Activated T-helper 1 cell treated with anti-CD3 and anti-CD28 coated beads, Interleukin-12 subunit alpha, Interleukin-12 subunit beta, Interleukin-2, Interleukin-4 antibody, amounts not matched to agents 30 ng/mL and 10 ng/mL and 1 ng/mL, durations not matched to agents 14 hours and 24 hours and 36 hours (primary cell): ENCODE results near the gene STYX. TPM values are rescaled to one million over a fixed set of nuclear protein-coding genes. Genes with fewer than 3 reads are reported as not detected.

Experiments used
- DNase-seq: peaks from one replicate; pipeline ENCODE4 v3.0.0; 2021; ENCODE audit warnings: low spot score
- H3K27ac Mint-ChIP-seq: one replicate; pipeline ENCODE4 v1.8.0; 2021; ENCODE audit warnings: mild to moderate bottlenecking, mixed read lengths
- H3K27me3 Mint-ChIP-seq: one replicate; pipeline ENCODE4 v1.8.0; 2022; ENCODE audit warnings: mild to moderate bottlenecking, moderate library complexity, mixed read lengths; ENCODE audit not compliant: insufficient read depth
- H3K36me3 Mint-ChIP-seq: one replicate; pipeline ENCODE4 v1.8.0; 2021; ENCODE audit warnings: low read depth, mixed read lengths
- H3K4me1 Mint-ChIP-seq: one replicate; pipeline ENCODE4 v1.8.0; 2021; ENCODE audit warnings: low read depth, mixed read lengths
- H3K4me3 Mint-ChIP-seq: one replicate; pipeline ENCODE4 v1.8.0; 2021; ENCODE audit warnings: mild to moderate bottlenecking, moderate library complexity, mixed read lengths
- H3K9me3 Mint-ChIP-seq: one replicate; pipeline ENCODE4 v1.8.0; 2021; ENCODE audit warnings: mixed read lengths
- intact Hi-C: fragments of 100-400 bp; cut with micrococcal nuclease; formaldehyde crosslinking; loops from one replicate; pipeline ENCODE4 v1.15.1; 2024
- total RNA-seq: library from RNA; stranded (reverse); gene quantifications from 2 replicates; pipeline ENCODE4 v1.2.3, GENCODE V29; 2022

The STYX gene
- 18.7 and 21.3 TPM in 2 replicates for total RNA-seq

DNA sequence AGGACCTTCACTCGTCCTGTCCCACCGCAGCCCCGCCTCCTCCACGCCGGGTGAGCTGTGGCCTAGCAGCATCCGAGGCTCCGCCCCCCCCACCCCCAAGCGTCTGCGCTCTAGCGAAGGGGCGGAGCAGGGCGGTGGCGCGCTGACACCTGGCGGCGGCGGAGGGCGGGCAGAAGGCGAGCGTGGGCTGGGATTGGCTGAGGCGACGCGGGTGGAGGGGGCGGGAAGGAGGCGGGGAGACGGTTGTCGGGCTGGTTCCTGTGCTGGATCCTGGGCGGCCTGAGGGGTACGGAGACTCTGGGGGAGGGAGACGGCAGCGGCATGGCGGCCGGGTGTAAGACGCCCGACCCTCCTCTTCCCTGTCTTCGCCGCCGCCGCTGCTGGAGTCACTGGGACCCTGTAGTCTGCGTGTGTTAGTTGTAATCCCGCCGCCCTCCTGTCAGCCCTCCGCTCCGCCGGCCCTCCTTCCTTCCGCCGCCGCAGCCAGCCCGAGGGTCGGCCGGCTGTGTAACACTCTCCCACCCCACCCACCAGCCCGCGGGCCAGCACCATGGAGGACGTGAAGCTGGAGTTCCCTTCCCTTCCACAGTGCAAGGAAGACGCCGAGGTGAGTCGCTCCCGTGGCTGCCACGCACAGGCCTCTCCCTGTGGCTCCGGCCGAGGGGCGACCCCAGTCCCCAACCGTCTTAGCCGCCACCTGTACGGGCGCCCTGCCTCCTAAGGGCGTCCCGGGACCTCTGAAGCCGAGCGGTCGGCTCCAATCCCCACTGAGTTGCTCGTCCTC lies at the start of gene STYX:
STYX (plus strand) TSS at position 242 of the 784 bp plus-strand sequence; CDS start at position 551, 309 bp downstream.
- Mint-ChIP-seq H3K36me3 (peaks cover 37% of the 10 kb centered on the region), H3K27ac (peak within 1 kb of the TSS; percentile 76), H3K4me1 (peaks cover 37% of the 10 kb centered on the region), H3K4me3 (peak within 1 kb of the TSS; percentile 91), H3K9me3 (no peaks in the 10 kb centered on the region), H3K27me3 (no peaks in the 10 kb centered on the region)
- intact Hi-C loops, result loop anchor here (1.0 to 10.0 kb wide), 9 partner anchors 12 to 1707 kb away; partner anchors contain the start of genes FRMD6, GNPNAT1, GPR137C and PSMC6
- peak; percentile 96 for DNase-seq

DNA sequence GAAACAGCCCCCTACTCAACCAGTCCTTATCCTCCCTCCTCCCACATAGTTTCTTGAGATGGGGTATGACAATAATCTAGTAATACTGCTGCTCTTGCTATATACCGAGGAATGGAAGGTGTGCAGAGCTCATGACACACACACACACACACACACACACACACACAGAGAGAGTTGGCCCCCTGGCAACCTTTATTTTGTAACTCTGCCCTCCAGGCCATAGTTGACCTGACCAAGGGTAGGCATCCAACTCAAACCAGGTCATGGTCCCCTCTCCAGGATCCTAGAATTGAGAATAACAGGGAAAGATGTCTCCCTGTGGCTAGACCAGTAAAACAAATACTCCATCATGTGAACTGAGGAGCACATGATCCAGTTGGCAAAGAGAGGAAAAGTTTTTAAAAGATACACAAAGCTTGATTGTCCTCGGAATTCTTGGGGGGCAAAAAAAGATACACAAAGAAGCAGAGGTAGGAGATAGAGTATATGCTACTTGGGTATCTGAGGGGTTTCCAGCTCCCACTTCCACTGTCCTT lies 45.9 kb upstream of the STYX start:
- H3K27ac Mint-ChIP-seq, result peak overlapping the region; percentile 52
- DNase-seq, result no peak
- peaks cover 11% of the 10 kb centered on the region for H3K36me3 Mint-ChIP-seq
- no peaks in the 10 kb centered on the region for H3K27me3 Mint-ChIP-seq
- no peak overlapping the region for H3K4me3 Mint-ChIP-seq
- H3K9me3 Mint-ChIP-seq, result no peaks in the 10 kb centered on the region
- intact Hi-C loops, result no loop called here
- H3K4me1 Mint-ChIP-seq, result peaks cover 58% of the 10 kb centered on the region

- Mint-ChIP-seq H3K36me3 (peaks cover 11% of the 10 kb centered on the region), H3K27ac (peak overlapping the region; percentile 7), H3K4me1 (peaks cover 67% of the 10 kb centered on the region), H3K9me3 (no peaks in the 10 kb centered on the region), H3K4me3 (no peak overlapping the region), H3K27me3 (no peaks in the 10 kb centered on the region)
- intact Hi-C loops, result no loop called here
- no peak for DNase-seq
Observed at GRCh38 chr14:52686176-52686575, 43.8 kb upstream of the STYX start.

DNA sequence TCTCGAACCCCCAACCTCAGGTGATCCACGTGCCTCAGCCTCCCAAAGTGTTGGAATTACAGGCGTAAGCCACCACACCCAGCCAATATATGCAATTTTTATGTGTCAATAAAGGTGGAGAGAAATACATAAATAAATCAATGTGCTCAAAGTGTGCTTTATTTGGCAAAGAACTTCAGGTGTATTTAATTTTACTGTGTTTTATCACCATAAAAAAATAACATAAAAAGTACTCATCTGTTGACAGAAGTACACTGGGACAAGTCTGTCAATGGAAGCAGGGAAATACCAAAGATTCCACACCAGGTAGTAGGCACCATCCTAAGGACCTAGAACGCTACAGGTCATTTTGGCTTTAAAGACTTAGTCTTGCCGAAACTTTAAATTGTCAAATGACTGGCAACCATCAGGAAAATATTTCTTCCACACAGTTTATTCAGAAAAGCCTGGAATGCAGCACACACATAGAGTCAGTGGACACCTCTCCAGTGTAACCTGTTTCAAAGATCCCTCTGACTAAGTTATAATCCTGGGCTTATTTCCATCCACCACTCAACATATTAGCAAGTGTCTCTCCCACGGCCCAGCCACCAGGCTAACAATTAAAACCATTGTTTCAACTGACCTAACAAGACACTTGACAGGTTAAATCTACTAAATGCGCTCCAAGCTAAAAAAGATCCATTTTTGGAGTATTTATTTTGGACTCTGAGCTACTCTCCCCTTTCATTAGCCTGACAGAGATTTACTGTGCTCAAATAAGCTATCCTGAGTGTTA lies 38.8 kb upstream of the STYX start:
- H3K36me3 Mint-ChIP-seq, result peaks cover 21% of the 10 kb centered on the region
- H3K27ac Mint-ChIP-seq, result no peak overlapping the region
- H3K9me3 Mint-ChIP-seq, result no peaks in the 10 kb centered on the region
- peaks cover 84% of the 10 kb centered on the region for H3K4me1 Mint-ChIP-seq
- peaks cover 1% of the 10 kb centered on the region for H3K27me3 Mint-ChIP-seq
- DNase-seq, result no peak
- H3K4me3 Mint-ChIP-seq, result peak overlapping the region; percentile 28
- intact Hi-C loops, result loop anchor here (10.0 kb wide), 1 partner anchor 376 kb away; the partner anchor contains the start of gene PTGER2

DNA sequence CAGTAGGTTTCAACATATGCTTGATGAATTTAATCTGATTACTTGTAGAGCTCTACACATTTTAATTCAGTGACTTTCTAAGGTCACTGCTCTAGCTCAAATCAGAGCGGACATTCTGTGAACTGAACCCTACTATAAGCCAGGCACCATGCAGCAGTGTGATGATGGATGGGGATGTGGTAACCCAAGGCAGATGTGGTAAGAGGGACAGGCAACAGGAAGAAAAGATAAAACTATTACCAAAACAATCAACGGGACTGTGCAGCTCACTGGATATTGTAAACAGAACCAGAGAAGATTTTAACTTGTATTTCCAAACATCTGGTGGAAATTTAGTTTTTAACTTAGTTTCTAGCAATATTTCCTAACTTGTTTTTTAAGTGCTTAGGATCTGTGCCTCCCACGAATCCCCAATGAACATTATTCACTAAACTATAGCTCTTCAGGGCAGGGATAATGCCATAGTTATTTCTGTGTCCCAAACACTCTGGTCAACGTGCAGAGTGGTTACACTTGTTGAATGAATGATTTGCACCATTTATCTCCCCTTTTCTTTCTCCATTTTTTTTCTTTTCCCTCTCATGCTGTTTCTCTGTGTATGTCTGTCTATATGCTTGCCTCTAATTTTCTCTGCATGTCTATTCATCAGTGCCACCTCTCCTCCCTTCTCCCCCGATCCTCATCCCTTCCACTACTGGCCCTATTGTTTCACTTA lies 37.6 kb upstream of the STYX start:
- Mint-ChIP-seq H3K27me3 (peaks cover 1% of the 10 kb centered on the region), H3K27ac (peak overlapping the region; percentile 1), H3K9me3 (no peaks in the 10 kb centered on the region), H3K4me1 (peaks cover 72% of the 10 kb centered on the region), H3K4me3 (peak overlapping the region; percentile 59), H3K36me3 (peaks cover 21% of the 10 kb centered on the region)
- intact Hi-C loops, result loop anchor here (2.0 to 10.0 kb wide), 2 partner anchors 14 to 378 kb away; partner anchors contain the start of genes PSMC6 and PTGER2
- peak; percentile 11 for DNase-seq

GRCh38 chr14:52693036-52693435 lies 36.9 kb upstream of the STYX start:
- Mint-ChIP-seq H3K4me3 (peak overlapping the region; percentile 100), H3K9me3 (no peaks in the 10 kb centered on the region), H3K27me3 (peaks cover 1% of the 10 kb centered on the region), H3K27ac (peak overlapping the region; percentile 73), H3K36me3 (peaks cover 19% of the 10 kb centered on the region), H3K4me1 (peaks cover 65% of the 10 kb centered on the region)
- intact Hi-C loops, result loop anchor here (2.0 to 10.0 kb wide), 2 partner anchors 14 to 378 kb away; partner anchors contain the start of genes PSMC6 and PTGER2
- no peak for DNase-seq

DNA sequence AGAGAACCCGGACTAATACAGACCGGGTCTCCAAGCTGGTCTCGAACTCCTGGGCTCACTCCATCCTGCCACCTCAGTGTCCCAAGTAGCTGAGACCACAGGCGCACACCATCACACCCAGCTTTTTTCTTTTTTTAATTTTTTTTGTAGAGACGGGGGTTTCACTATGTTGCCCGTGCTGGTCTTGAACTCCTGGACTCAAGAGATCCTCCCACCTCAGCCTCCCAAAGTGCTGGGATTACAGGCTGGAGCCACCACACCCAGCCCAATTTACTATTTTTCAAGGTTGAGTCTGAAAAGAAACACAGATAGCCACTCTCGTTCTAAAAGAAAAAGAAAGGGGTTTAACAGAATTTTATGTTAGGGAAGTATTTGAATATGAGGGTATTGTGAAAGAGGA lies 36.4 kb upstream of the STYX start:
- Mint-ChIP-seq H3K9me3 (no peaks in the 10 kb centered on the region), H3K27ac (peak overlapping the region; percentile 73), H3K36me3 (peaks cover 19% of the 10 kb centered on the region), H3K4me3 (peak overlapping the region; percentile 100), H3K4me1 (peaks cover 60% of the 10 kb centered on the region), H3K27me3 (peaks cover 1% of the 10 kb centered on the region)
- intact Hi-C loops, result loop anchor here (2.0 to 10.0 kb wide), 2 partner anchors 13 to 379 kb away; partner anchors contain the start of genes PSMC6 and PTGER2
- DNase-seq, result no peak

DNA sequence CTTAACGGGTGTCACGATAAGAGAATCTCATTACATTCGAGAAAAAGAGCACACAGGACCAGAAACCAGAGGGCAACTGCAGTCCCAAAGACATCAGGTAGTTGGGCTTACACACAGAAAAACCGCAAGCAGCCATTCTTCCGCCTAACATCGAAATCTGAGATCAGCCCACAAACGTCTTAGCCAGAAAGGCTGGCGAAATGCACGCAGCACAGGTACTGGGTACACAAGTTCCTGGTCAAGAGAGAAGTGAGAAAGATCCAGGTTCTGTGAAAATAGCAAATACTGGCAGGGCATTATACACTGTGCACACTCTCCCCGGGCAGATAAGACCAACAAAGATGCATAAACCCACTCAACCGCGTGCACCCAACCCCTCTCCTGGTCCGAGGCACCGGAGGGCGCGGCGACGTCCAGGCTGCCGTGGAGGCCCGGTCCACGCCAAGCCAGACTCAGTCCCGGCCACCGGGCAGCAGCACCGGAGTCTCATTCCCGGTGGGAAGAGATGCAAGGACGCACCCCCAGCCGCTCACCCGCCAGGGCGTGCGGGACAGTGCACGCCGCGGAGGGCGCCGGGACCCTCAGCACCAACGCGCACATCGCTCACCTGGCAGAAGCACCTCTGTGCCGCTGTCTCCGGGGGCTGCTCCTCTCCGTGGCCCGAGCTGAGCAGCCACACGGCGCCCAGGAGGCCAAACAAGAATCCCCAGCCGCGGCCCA lies 35.0 kb upstream of the STYX start:
- peak; percentile 67 for DNase-seq
- Mint-ChIP-seq H3K36me3 (peaks cover 17% of the 10 kb centered on the region), H3K9me3 (no peaks in the 10 kb centered on the region), H3K27me3 (peaks cover 1% of the 10 kb centered on the region), H3K4me3 (peak overlapping the region; percentile 100), H3K4me1 (peaks cover 46% of the 10 kb centered on the region), H3K27ac (peak overlapping the region; percentile 99)
- intact Hi-C loops, result loop anchor here (1.0 to 10.0 kb wide), 4 partner anchors 14 to 380 kb away; partner anchors contain the start of genes GPR137C, PTGER2, STYX and TXNDC16

- peaks cover 1% of the 10 kb centered on the region for H3K27me3 Mint-ChIP-seq
- peaks cover 13% of the 10 kb centered on the region for H3K36me3 Mint-ChIP-seq
- H3K4me1 Mint-ChIP-seq, result peaks cover 42% of the 10 kb centered on the region
- H3K27ac Mint-ChIP-seq, result peak within 1 kb of the TSS; percentile 99
- peak; percentile 67 for DNase-seq
- peak within 1 kb of the TSS; percentile 100 for H3K4me3 Mint-ChIP-seq
- intact Hi-C loops, result loop anchor here (1.0 to 10.0 kb wide), 4 partner anchors 12 to 381 kb away; partner anchors contain the start of genes GPR137C, PSMC6, PTGER2 and TXNDC16
- no peaks in the 10 kb centered on the region for H3K9me3 Mint-ChIP-seq
Observed at GRCh38 chr14:52695481-52696091, 34.4 kb upstream of the STYX start, which contains the start of gene ERO1A. TSS of gene ERO1A (minus strand) at chr14:52695558. CDS start at chr14:52695481, 77 bp downstream.

DNA sequence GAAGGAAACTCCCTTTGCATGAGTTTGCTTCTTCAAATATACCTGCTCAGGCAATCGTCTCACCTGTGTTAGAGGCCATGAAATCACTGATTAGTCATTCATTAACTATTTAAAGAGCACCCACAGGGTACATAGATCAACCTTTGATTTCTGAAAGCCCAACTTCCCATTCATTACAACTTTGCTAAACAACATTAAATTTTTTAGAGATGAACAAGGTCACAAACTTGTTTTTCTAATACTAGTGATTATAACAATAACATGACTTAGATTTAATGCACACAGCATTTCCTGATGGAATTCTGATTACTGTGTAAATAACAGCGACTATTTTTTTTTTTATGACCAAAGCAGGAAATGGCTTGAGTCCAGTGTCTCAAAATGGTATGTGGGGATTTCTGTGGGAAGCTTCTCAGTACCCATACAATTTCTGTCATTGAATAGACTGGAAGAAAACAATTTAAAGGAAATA lies 29.2 kb upstream of the STYX start:
- Mint-ChIP-seq H3K4me1 (peaks cover 9% of the 10 kb centered on the region), H3K27ac (no peak overlapping the region), H3K4me3 (no peak overlapping the region), H3K9me3 (no peaks in the 10 kb centered on the region), H3K36me3 (no peaks in the 10 kb centered on the region), H3K27me3 (peaks cover 3% of the 10 kb centered on the region)
- no peak for DNase-seq
- intact Hi-C loops, result no loop called here

- H3K4me1 Mint-ChIP-seq, result peaks cover 13% of the 10 kb centered on the region
- no peaks in the 10 kb centered on the region for H3K36me3 Mint-ChIP-seq
- H3K27ac Mint-ChIP-seq, result no peak overlapping the region
- H3K9me3 Mint-ChIP-seq, result no peaks in the 10 kb centered on the region
- peaks cover 3% of the 10 kb centered on the region for H3K27me3 Mint-ChIP-seq
- no peak for DNase-seq
- no peak overlapping the region for H3K4me3 Mint-ChIP-seq
- intact Hi-C loops, result no loop called here
Observed at GRCh38 chr14:52701223-52701622, 28.7 kb upstream of the STYX start.
